ENCODE data around the gene KCNQ1. TPM values are rescaled to one million over a fixed set of nuclear protein-coding genes. Genes with fewer than 3 reads are reported as not detected.

Gene KCNQ1
- total and polyA plus RNA-seq, 2 donors (not counting 3 experiments of a cell fraction or from before 2014, with no cell fraction given), result 0.07 to 0.09 TPM

DNA sequence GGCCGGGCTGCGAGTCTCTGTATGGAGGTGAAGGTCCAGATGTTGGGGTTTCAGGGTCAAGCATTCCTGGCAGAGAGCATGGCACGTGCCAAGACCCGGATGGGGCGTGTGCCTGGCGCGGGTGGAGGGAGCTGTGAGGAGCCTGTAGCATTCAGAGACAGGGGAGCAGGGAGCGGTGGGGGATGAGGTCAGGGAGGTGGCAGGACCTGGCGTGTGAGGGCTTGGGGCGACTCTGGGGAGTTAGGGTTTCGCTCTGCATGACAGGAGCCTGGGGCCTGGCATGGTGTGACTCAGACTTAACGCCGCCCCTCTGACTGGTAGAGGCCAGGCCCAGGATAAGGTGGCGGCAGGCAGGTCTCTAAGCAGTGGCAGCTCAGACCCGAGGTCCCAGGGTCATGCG is 103.0 kb downstream of the KCNQ1 start:
- Histone ChIP-seq H3K9me1 (replicated peaks; ENCODE audit: control insufficient read depth, extremely low read depth, insufficient read depth, low read length) (no peaks in the 10 kb centered on the region), H3K4me3 (replicated peaks in 1 of 3; ENCODE audit: insufficient read depth in 1 of 3, low read depth in 1 of 3, low read length in 3 of 3) (no peak overlapping the region), H3K4me1 (ENCODE audit: control insufficient read depth, extremely low read depth, insufficient read depth, low read length) (no peaks in the 10 kb centered on the region), H2AFZ (ENCODE audit: low read depth, low read length) (no peak overlapping the region), H3K36me3 (ENCODE audit: control insufficient read depth in 2 of 2, extremely low read depth in 1 of 2, insufficient read depth in 2 of 2, low read length in 2 of 2) (no peaks in the 10 kb centered on the region), H3K27me3 (ENCODE audit: control insufficient read depth in 2 of 2, insufficient read depth in 2 of 2, low read length in 2 of 2) (no peaks in the 10 kb centered on the region), H3K4me2 (ENCODE audit: insufficient read depth, low read length) (no peak overlapping the region), H3K79me2 (ENCODE audit: control insufficient read depth, insufficient read depth, low read length) (no peaks in the 10 kb centered on the region), H3K27ac (ENCODE audit: insufficient read depth, low read depth, low read length) (no peak overlapping the region), H3K9ac (replicated peaks; ENCODE audit: extremely low read depth, insufficient read depth, low read length) (no peak overlapping the region), H3K9me3 (replicated peaks; ENCODE audit: control insufficient read depth, insufficient read depth, low read length) (no peaks in the 10 kb centered on the region), H4K20me1 (replicated peaks; ENCODE audit: control insufficient read depth, extremely low read depth, insufficient read depth, low read length) (no peaks in the 10 kb centered on the region)
- BruUV-seq (replicated peaks), result no TSS peak
- intact Hi-C loops (cut with micrococcal nuclease) (no loop called here), dilution Hi-C loops (cut with MboI; ENCODE audit: extremely low pct_ligation_motif_present, low sequenced_read_pairs) (no loop called here)
- POLR2A ChIA-PET, result no interaction called here
- DNase-seq (ENCODE audit: low read depth, low spot score) (no peak), FAIRE-seq (no peak)
- CTCF ChIA-PET, result no interaction called here
- TF ChIP-seq EZH2 (IDR thresholded peaks at IDR 0.05; ENCODE audit: borderline replicate concordance, low read depth, low read length, severe bottlenecking), result no peak
- TF ChIP-seq MYC (IDR thresholded peaks at IDR 0.05; ENCODE audit: low read depth, low read length), result no peak
- no peak for TF ChIP-seq GATA2 (IDR thresholded peaks at IDR 0.05; ENCODE audit: insufficient read depth, insufficient read length, low read depth, low read length)
- no peak for TF ChIP-seq FOS (IDR thresholded peaks at IDR 0.05; ENCODE audit: borderline replicate concordance, insufficient read depth, low read length)

DNA sequence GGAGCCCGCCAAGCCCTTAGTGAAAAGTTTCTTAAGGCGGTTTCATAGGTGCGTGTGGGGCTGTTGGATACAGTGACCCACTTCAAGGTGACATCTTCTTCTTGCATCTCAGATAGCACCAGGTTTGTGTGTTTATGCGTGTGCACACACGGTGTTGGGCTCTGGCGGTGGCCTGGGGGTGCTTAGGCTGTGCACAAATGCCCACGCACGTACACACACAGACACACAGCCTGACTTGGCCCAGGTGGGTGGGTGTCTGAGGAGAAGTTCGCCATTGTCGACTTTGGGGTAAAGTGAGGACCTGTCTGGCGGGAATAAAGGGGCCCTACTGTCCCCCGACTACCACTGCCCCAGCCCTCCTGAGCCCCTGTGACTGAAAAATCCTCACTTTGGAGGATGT is 103.8 kb downstream of the KCNQ1 start:
- H2AFZ ChIP-seq (ENCODE audit: low read depth, low read length), result no peak overlapping the region
- BruUV-seq (replicated peaks), result no TSS peak
- dilution Hi-C loops (cut with MboI; ENCODE audit: extremely low pct_ligation_motif_present, low sequenced_read_pairs) (no loop called here), intact Hi-C loops (cut with micrococcal nuclease) (no loop called here)
- DNase-seq (ENCODE audit: low read depth, low spot score) (no peak), FAIRE-seq (no peak)
- H3K4me2 ChIP-seq (ENCODE audit: insufficient read depth, low read length), result no peak overlapping the region
- no peaks in the 10 kb centered on the region for H3K79me2 ChIP-seq (ENCODE audit: control insufficient read depth, insufficient read depth, low read length)
- no peaks in the 10 kb centered on the region for H3K9me1 ChIP-seq (replicated peaks; ENCODE audit: control insufficient read depth, extremely low read depth, insufficient read depth, low read length)
- ChIA-PET CTCF (no interaction called here), POLR2A (no interaction called here)
- H3K36me3 ChIP-seq (ENCODE audit: control insufficient read depth in 2 of 2, extremely low read depth in 1 of 2, insufficient read depth in 2 of 2, low read length in 2 of 2), result no peaks in the 10 kb centered on the region
- no peaks in the 10 kb centered on the region for H4K20me1 ChIP-seq (replicated peaks; ENCODE audit: control insufficient read depth, extremely low read depth, insufficient read depth, low read length)
- H3K9ac ChIP-seq (replicated peaks; ENCODE audit: extremely low read depth, insufficient read depth, low read length), result no peak overlapping the region
- no peak overlapping the region for H3K27ac ChIP-seq (ENCODE audit: insufficient read depth, low read depth, low read length)
- no peak overlapping the region for H3K4me3 ChIP-seq (replicated peaks in 1 of 3; ENCODE audit: insufficient read depth in 1 of 3, low read depth in 1 of 3, low read length in 3 of 3)
- TF ChIP-seq MAX (IDR thresholded peaks at IDR 0.05; ENCODE audit: insufficient read depth, insufficient read length), result no peak
- TF ChIP-seq POLR2AphosphoS5 (IDR thresholded peaks at IDR 0.05; ENCODE audit: insufficient read depth, low read depth, low read length), result no peak
- TF ChIP-seq MYC (IDR thresholded peaks at IDR 0.05; ENCODE audit: low read depth, low read length), result no peak
- TF ChIP-seq EZH2 (IDR thresholded peaks at IDR 0.05; ENCODE audit: borderline replicate concordance, low read depth, low read length, severe bottlenecking), result no peak
- TF ChIP-seq GATA2 (IDR thresholded peaks at IDR 0.05; ENCODE audit: insufficient read depth, insufficient read length, low read depth, low read length), result no peak
- no peak for TF ChIP-seq FOS (IDR thresholded peaks at IDR 0.05; ENCODE audit: borderline replicate concordance, insufficient read depth, low read length)
- no peak for TF ChIP-seq POLR2A (IDR thresholded peaks at IDR 0.05; ENCODE audit: low read depth, low read length)
- no peak for TF ChIP-seq CTCF (IDR thresholded peaks at IDR 0.05; ENCODE audit: extremely low read depth in 1 of 2, insufficient read depth in 1 of 2, low read depth in 1 of 2, low read length in 2 of 2)
- TF ChIP-seq JUN (IDR thresholded peaks at IDR 0.05; ENCODE audit: borderline replicate concordance, insufficient read depth, insufficient read length, low read depth), result no peak
- no peaks in the 10 kb centered on the region for H3K9me3 ChIP-seq (replicated peaks; ENCODE audit: control insufficient read depth, insufficient read depth, low read length)
- H3K27me3 ChIP-seq (ENCODE audit: control insufficient read depth in 2 of 2, insufficient read depth in 2 of 2, low read length in 2 of 2), result no peaks in the 10 kb centered on the region
- H3K4me1 ChIP-seq (ENCODE audit: control insufficient read depth, extremely low read depth, insufficient read depth, low read length), result no peaks in the 10 kb centered on the region
